HepG2 (cell line): Measurements from ENCODE around the gene MAB21L4. TPM values are rescaled to one million over a fixed set of nuclear protein-coding genes. Genes with fewer than 3 reads are reported as not detected.

Experiments
- ATF7 ChIP-seq, 2 experiments: fragments of 450-650 bp in 1 of 2; sonication (generic) in 1 of 2; formaldehyde crosslinking in 1 of 2; IDR thresholded peaks; 2 replicates each; pipeline versions ENCODE4 v1.4.0 to v1.6.1; 2016 to 2020; ENCODE audit warnings: antibody characterized with exemption in 1 of 2, mild to moderate bottlenecking in 1 of 2, missing genetic modification reagents in 1 of 2
- BCL3 ChIP-seq: sonication (generic); formaldehyde crosslinking; IDR thresholded peaks from 2 replicates; pipeline ENCODE4 v1.5.1; 2020; ENCODE audit warnings: mild to moderate bottlenecking, missing genetic modification reagents, moderate library complexity
- CHD4 ChIP-seq: fragments of 200-600 bp; sonication (generic); IDR thresholded peaks from 2 replicates; pipeline ENCODE4 v1.7.0; 2017; ENCODE audit warnings: mild to moderate bottlenecking, low read length, borderline replicate concordance
- CREM ChIP-seq, 2 experiments: sonication (generic) in 1 of 2; formaldehyde crosslinking in 1 of 2; IDR thresholded peaks; 2 replicates each; pipeline versions ENCODE4 v1.4.0 to v1.6.1; 2016 to 2020; ENCODE audit warnings: antibody characterized with exemption in 1 of 2, mild to moderate bottlenecking in 1 of 2, missing genetic modification reagents in 1 of 2
- GMEB1 ChIP-seq: sonication (generic); formaldehyde crosslinking; IDR thresholded peaks from 2 replicates; pipeline ENCODE4 v1.5.1; 2020; ENCODE audit warnings: missing genetic modification reagents, mild to moderate bottlenecking, borderline replicate concordance
- IRF1 ChIP-seq: sonication (generic); formaldehyde crosslinking; IDR thresholded peaks from 2 replicates; pipeline ENCODE4 v1.4.0; 2020; ENCODE audit warnings: low read depth, mild to moderate bottlenecking, missing genetic modification reagents
- MTA3 ChIP-seq: sonication (generic); formaldehyde crosslinking; IDR thresholded peaks from 2 replicates; pipeline ENCODE4 v1.4.0; 2020; ENCODE audit warnings: missing genetic modification reagents
- NR2F6 ChIP-seq, 2 experiments: IDR thresholded peaks; 2 replicates each; pipeline ENCODE4 v1.6.1; 2016; ENCODE audit warnings: antibody characterized with exemption in 1 of 2, mild to moderate bottlenecking in 1 of 2
- SMC3 ChIP-seq: IDR thresholded peaks from 2 replicates; pipeline ENCODE4 v1.6.1; 2011; ENCODE audit warnings: low read length, improper control_type of control experiment
- TEAD3 ChIP-seq: optimal IDR thresholded peaks from 2 replicates; pipeline ENCODE3; 2016; ENCODE audit warnings: borderline replicate concordance
- TFE3 ChIP-seq: IDR thresholded peaks from 2 replicates; pipeline ENCODE4 v1.6.1; 2016
- TOE1 ChIP-seq: sonication (generic); formaldehyde crosslinking; IDR thresholded peaks from 2 replicates; pipeline ENCODE4 v1.4.0; 2020; ENCODE audit warnings: mild to moderate bottlenecking, missing genetic modification reagents
- XRCC5 ChIP-seq: fragments of 200-400 bp; formaldehyde crosslinking; optimal IDR thresholded peaks from 2 replicates; pipeline ENCODE3; 2017; ENCODE audit warnings: mild to moderate bottlenecking, low read length
- ZKSCAN8 ChIP-seq: IDR thresholded peaks from 2 replicates; pipeline ENCODE4 v1.6.1; 2016; ENCODE audit warnings: borderline replicate concordance, missing genetic modification reagents, missing compliant biosample characterization
- ZMYM2 ChIP-seq: sonication (generic); formaldehyde crosslinking; IDR thresholded peaks from 2 replicates; pipeline ENCODE4 v1.8.0; 2022; ENCODE audit warnings: mild to moderate bottlenecking, missing genetic modification reagents
- ZNF558 ChIP-seq: sonication (generic); formaldehyde crosslinking; IDR thresholded peaks from 2 replicates; pipeline ENCODE4 v1.9.0; 2022; ENCODE audit warnings: mild to moderate bottlenecking, missing genetic modification reagents, borderline replicate concordance
- ZNF607 ChIP-seq: sonication (generic); formaldehyde crosslinking; IDR thresholded peaks from 2 replicates; pipeline ENCODE4 v1.5.1; 2020; ENCODE audit warnings: missing genetic modification reagents, mild to moderate bottlenecking, borderline replicate concordance
- ZNF687 ChIP-seq: sonication (generic); formaldehyde crosslinking; IDR thresholded peaks from 2 replicates; pipeline ENCODE4 v1.5.1; 2020; ENCODE audit warnings: mild to moderate bottlenecking, missing genetic modification reagents, moderate library complexity
- ZSCAN30 ChIP-seq: sonication (generic); formaldehyde crosslinking; IDR thresholded peaks from 2 replicates; pipeline ENCODE4 v1.5.0; 2020; ENCODE audit warnings: mild to moderate bottlenecking, missing genetic modification reagents
- polyA plus RNA-seq, 8 experiments: library from polyadenylated mRNA; depleted of rRNA in 3 of 8; stranded (reverse) in 7 of 8; unstranded in 1 of 8; fragments of >200 nt; fragmentation: Illumina TruSeq in 4 of 8; extraction: Trizol in 4 of 8; gene quantifications; 2 replicates each; pipeline versions ENCODE4 v1.2.1 to v1.2.3, GENCODE V29; 2011 to 2016; ENCODE audit warnings: low read depth in 4 of 8, missing spikeins in 1 of 8, mixed read lengths in 1 of 8; ENCODE audit not compliant: insufficient read depth in 1 of 8
- total RNA-seq, 5 experiments: library from RNA; depleted of rRNA; stranded (reverse); fragments of >200 nt; fragmentation: Illumina TruSeq; extraction: Trizol; gene quantifications; 2 replicates each; pipeline ENCODE4 v1.2.3, GENCODE V29; 2016; ENCODE audit warnings: low read depth in 1 of 5

The MAB21L4 gene
- total and polyA plus RNA-seq, 2 of the 13 experiments (the other 11 are each of a cell fraction or from before 2014, with no cell fraction given), result 3.0 to 14.0 TPM

GRCh38 chr2:240869109-240869955, 26.6 kb downstream of the MAB21L4 start (continued):
- TF ChIP-seq ZNF687 (CRISPR knock-in tag) (peak; percentile 64; the same call in 1 of the 2 replicates), BCL3 (CRISPR knock-in tag) (no peak), ZSCAN30 (no peak), TOE1 (CRISPR knock-in tag) (no peak), GMEB1 (CRISPR knock-in tag) (no peak), IRF1 (CRISPR knock-in tag) (no peak), XRCC5 (no peak), ZNF558 (no peak), ZMYM2 (CRISPR knock-in tag) (no peak), ZNF607 (CRISPR knock-in tag) (0 out of 2 replicates have a peak, but pooled peaks have one; percentile 27), ATF7 (IDR thresholded peaks at IDR 0.05) (no peak), ATF7 (CRISPR knock-in tag; IDR thresholded peaks at IDR 0.05) (no peak), TFE3 (CRISPR knock-in tag) (no peak), CREM (IDR thresholded peaks at IDR 0.05) (no peak), CREM (CRISPR knock-in tag; IDR thresholded peaks at IDR 0.05) (no peak), NR2F6 (IDR thresholded peaks at IDR 0.05) (no peak), NR2F6 (CRISPR knock-in tag; IDR thresholded peaks at IDR 0.05) (no peak), SMC3 (no peak), MTA3 (CRISPR knock-in tag) (no peak), TEAD3 (CRISPR knock-in tag) (no peak), ZKSCAN8 (CRISPR knock-in tag) (no peak), CHD4 (no peak)
